ENCODE data around the gene TMEM233.
"Not testable (repeated sequence)": the region's sequence is repeated elsewhere in the genome, so short reads cannot be mapped to it uniquely, and the experiment has no call there.

The TMEM233 gene

GRCh38 chr12:119613319-119613936 is 19.9 kb downstream of the TMEM233 start:
- DNase-seq = no peak

- no peak for DNase-seq
These were observed 21.1 kb downstream of the TMEM233 start for GRCh38 chr12:119614705-119615104.

GRCh38 chr12:119615518-119616475 is 22.2 kb downstream of the TMEM233 start:
- no peak for DNase-seq

- DNase-seq = not testable (repeated sequence)
These were observed 24.8 kb downstream of the TMEM233 start for GRCh38 chr12:119618328-119618896.

GRCh38 chr12:119620490-119620889 is 26.9 kb downstream of the TMEM233 start:
- DNase-seq = no peak

GRCh38 chr12:119621878-119622277 is 28.3 kb downstream of the TMEM233 start:
- no peak for DNase-seq

- DNase-seq = no peak
These were observed 31.4 kb downstream of the TMEM233 start for GRCh38 chr12:119624966-119625365.

GRCh38 chr12:119627019-119627643 is 33.6 kb downstream of the TMEM233 start:
- no peak for DNase-seq

- DNase-seq = no peak
These were observed 34.1 kb downstream of the TMEM233 start for GRCh38 chr12:119627686-119628085.

GRCh38 chr12:119630223-119630780 is 36.7 kb downstream of the TMEM233 start:
- DNase-seq = no peak

- DNase-seq = no peak
These were observed 37.5 kb downstream of the TMEM233 start for GRCh38 chr12:119630962-119631550.

- no peak for DNase-seq
These were observed 38.5 kb downstream of the TMEM233 start for GRCh38 chr12:119631930-119632678.

- DNase-seq = no peak
These were observed 41.2 kb downstream of the TMEM233 start for GRCh38 chr12:119634743-119635142.

GRCh38 chr12:119642986-119643385 is 49.4 kb downstream of the TMEM233 start:
- no peak for DNase-seq

GRCh38 chr12:119644930-119645329 is 51.4 kb downstream of the TMEM233 start:
- DNase-seq = no peak

GRCh38 chr12:119645535-119646059 is 52.0 kb downstream of the TMEM233 start:
- DNase-seq = no peak

- no peak for DNase-seq
These were observed 55.7 kb downstream of the TMEM233 start for GRCh38 chr12:119649202-119649808.

- no peak for DNase-seq
These were observed 59.1 kb downstream of the TMEM233 start for GRCh38 chr12:119652665-119653064.

- not testable (repeated sequence) for DNase-seq
These were observed 63.4 kb downstream of the TMEM233 start for GRCh38 chr12:119657001-119657400.

GRCh38 chr12:119658166-119658565 is 64.6 kb downstream of the TMEM233 start:
- not testable (repeated sequence) for DNase-seq

- no peak for DNase-seq
These were observed 65.8 kb downstream of the TMEM233 start for GRCh38 chr12:119659289-119659897.

Data from stimulated activated CD4-positive, alpha-beta T cell treated with anti-CD3 and anti-CD28 coated beads, Interleukin-1b, Interleukin-23, amount 100 ng/mL, for 48 hours (primary cell).